Activated T-cell treated with anti-CD3 and anti-CD28 coated beads for 24 hours (primary cell): Measurements from ENCODE around the gene GNA15.
"Not testable (repeated sequence)": the region's sequence is repeated elsewhere in the genome, so short reads cannot be mapped to it uniquely, and the experiment has no call there.

Source experiments
- DNase-seq: peaks from one replicate; pipeline ENCODE4 v3.0.0-alpha.2; 2020; ENCODE audit warnings: low read depth

The GNA15 gene

GRCh38 chr19:3149526-3150505 lies 14.0 kb downstream of the GNA15 start:
- no peak for DNase-seq

- no peak for DNase-seq
Measured at GRCh38 chr19:3150739-3151329, 15.0 kb downstream of the GNA15 start.

- no peak for DNase-seq
Measured at GRCh38 chr19:3151563-3152418, 16.0 kb downstream of the GNA15 start.

- DNase-seq: no peak
Measured at GRCh38 chr19:3152419-3152780, 16.6 kb downstream of the GNA15 start.

GRCh38 chr19:3153286-3154230 lies 17.7 kb downstream of the GNA15 start:
- no peak for DNase-seq

- DNase-seq: not testable (repeated sequence)
Measured at GRCh38 chr19:3154447-3154846, 18.6 kb downstream of the GNA15 start.

- DNase-seq: peak; percentile 81
Measured at GRCh38 chr19:3154957-3155736, 19.3 kb downstream of the GNA15 start.

GRCh38 chr19:3157096-3157845 lies 21.4 kb downstream of the GNA15 start:
- no peak for DNase-seq

GRCh38 chr19:3159565-3159964 lies 23.7 kb downstream of the GNA15 start:
- DNase-seq: no peak

GRCh38 chr19:3160219-3160618 lies 24.4 kb downstream of the GNA15 start:
- no peak for DNase-seq

- no peak for DNase-seq
Measured at GRCh38 chr19:3161453-3161852, 25.6 kb downstream of the GNA15 start.

GRCh38 chr19:3162418-3163229 lies 26.8 kb downstream of the GNA15 start:
- DNase-seq: no peak

- DNase-seq: peak; percentile 62
Measured at GRCh38 chr19:3163230-3163886, 27.5 kb downstream of the GNA15 start.

- no peak for DNase-seq
Measured at GRCh38 chr19:3163943-3164342, 28.1 kb downstream of the GNA15 start.

- DNase-seq: no peak
Measured at GRCh38 chr19:3167533-3168272, 31.9 kb downstream of the GNA15 start.

- DNase-seq: no peak
Measured at GRCh38 chr19:3171894-3172672, 36.2 kb downstream of the GNA15 start.

- not testable (repeated sequence) for DNase-seq
Measured at GRCh38 chr19:3172673-3173000, 36.8 kb downstream of the GNA15 start.
